IMR-90 (cell line): ENCODE data around the gene SPATA9. TPM values are rescaled to one million over a fixed set of nuclear protein-coding genes. Genes with fewer than 3 reads are reported as not detected.
A peak's percentile ranks its signal among the peaks of the same experiment; 100 is the strongest.

Source experiments
- ATAC-seq: fragments of 200-7000 bp; cut with Tn5 transposase; 2 replicates; pipeline ENCODE4 v1.9.1; 2020; ENCODE audit warnings: low read depth, mild to moderate bottlenecking, moderate library complexity
- BruUV-seq: library from RNA; stranded (reverse); fragments of 400-500 nt; replicated peaks from 2 replicates; lab custom pipeline; 2021; lab: Mats Ljungman, UMichigan
- CTCF ChIA-PET: fragments of 300-600 bp; formaldehyde crosslinking; extraction: SDS; loops from one replicate; lab custom pipeline; 2021; ENCODE audit warnings: antibody characterized with exemption; lab: Yijun Ruan, JAX
- POLR2A ChIA-PET: fragments of 300-600 bp; sonication (Branson Sonifier 250); formaldehyde crosslinking; loops from one replicate; lab custom pipeline; 2022; ENCODE audit warnings: antibody characterized with exemption; ENCODE audit not compliant: unreplicated experiment; lab: Charles Lee
- DNase-seq: peaks from one replicate; pipeline ENCODE4 v3.0.0; 2013
- H2AFZ ChIP-seq: replicated peaks from 2 replicates; pipeline ENCODE3; 2013; ENCODE audit warnings: low read length, mild to moderate bottlenecking; ENCODE audit not compliant: poor library complexity
- H2AK5ac ChIP-seq: 2 replicates; pipeline ENCODE4 v1.6.1; 2013; ENCODE audit warnings: low read depth, low read length, inconsistent platforms
- H2AK9ac ChIP-seq: replicated peaks from 2 replicates; pipeline ENCODE3; 2013; ENCODE audit warnings: mild to moderate bottlenecking, low read depth, low read length, moderate library complexity; ENCODE audit not compliant: poor library complexity
- H2BK120ac ChIP-seq: 2 replicates; pipeline ENCODE4 v1.6.1; 2013; ENCODE audit warnings: low read depth, low read length, inconsistent platforms
- H2BK15ac ChIP-seq: 3 replicates; pipeline ENCODE4 v1.6.1; 2013; ENCODE audit warnings: low read depth, low read length, inconsistent platforms
- H2BK20ac ChIP-seq: 2 replicates; pipeline ENCODE4 v1.6.1; 2013; ENCODE audit warnings: low read depth, mild to moderate bottlenecking, inconsistent platforms, low read length, moderate library complexity
- H2BK5ac ChIP-seq: 2 replicates; pipeline ENCODE4 v1.6.1; 2013; ENCODE audit warnings: mild to moderate bottlenecking, low read depth, low read length, inconsistent platforms; ENCODE audit not compliant: poor library complexity, severe bottlenecking
- H3K14ac ChIP-seq: replicated peaks from 2 replicates; pipeline ENCODE4 v1.6.1; 2013; ENCODE audit warnings: low read depth, low read length, inconsistent platforms
- H3K18ac ChIP-seq: 2 replicates; pipeline ENCODE4 v1.6.1; 2013; ENCODE audit warnings: low read depth, low read length, control low read depth
- H3K23ac ChIP-seq: 2 replicates; pipeline ENCODE4 v1.6.1; 2013; ENCODE audit warnings: low read depth, low read length, inconsistent platforms
- H3K27ac ChIP-seq: 2 replicates; pipeline ENCODE4 v1.5.1; 2013; ENCODE audit warnings: mild to moderate bottlenecking, control low read depth, low read length; ENCODE audit not compliant: insufficient read depth
- H3K27me3 ChIP-seq: 2 replicates; pipeline ENCODE4 v1.6.1; 2013; ENCODE audit warnings: low read length; ENCODE audit not compliant: control insufficient read depth, insufficient read depth
- H3K36me3 ChIP-seq: 2 replicates; pipeline ENCODE4 v1.6.1; 2013; ENCODE audit warnings: low read length, mixed read lengths; ENCODE audit not compliant: control insufficient read depth, insufficient read depth
- H3K4ac ChIP-seq: 2 replicates; pipeline ENCODE4 v1.6.1; 2013; ENCODE audit warnings: low read depth, low read length, inconsistent platforms
- H3K4me1 ChIP-seq: 2 replicates; pipeline ENCODE4 v1.6.1; 2013; ENCODE audit warnings: low read length, mixed read lengths; ENCODE audit not compliant: control insufficient read depth, insufficient read depth
- H3K4me2 ChIP-seq: 2 replicates; pipeline ENCODE4 v1.6.1; 2013; ENCODE audit warnings: low read depth, mild to moderate bottlenecking, control low read depth, low read length, moderate library complexity
- H3K4me3 ChIP-seq: 2 replicates; pipeline ENCODE4 v1.5.1; 2013; ENCODE audit warnings: low read depth, mild to moderate bottlenecking, control low read depth, low read length, moderate library complexity; ENCODE audit not compliant: insufficient read depth
- H3K56ac ChIP-seq: 2 replicates; pipeline ENCODE4 v1.6.1; 2013; ENCODE audit warnings: low read length, inconsistent platforms; ENCODE audit not compliant: insufficient read depth; ENCODE audit errors: extremely low read depth
- H3K79me1 ChIP-seq, 2 experiments: 2 replicates each; pipeline ENCODE4 v1.6.1; 2013; ENCODE audit warnings: low read length in 2 of 2, inconsistent platforms in 1 of 2, low read depth in 1 of 2
- H3K9ac ChIP-seq: 2 replicates; pipeline ENCODE4 v1.6.1; 2013; ENCODE audit warnings: low read depth, low read length, control low read depth
- H3K9me1 ChIP-seq: 2 replicates; pipeline ENCODE4 v1.6.1; 2013; ENCODE audit warnings: low read length, inconsistent platforms; ENCODE audit not compliant: insufficient read depth
- H3K9me3 ChIP-seq: 2 replicates; pipeline ENCODE4 v1.6.1; 2013; ENCODE audit warnings: low read length; ENCODE audit not compliant: control insufficient read depth, insufficient read depth
- H4K20me1 ChIP-seq: 2 replicates; pipeline ENCODE4 v1.6.1; 2013; ENCODE audit warnings: low read length, inconsistent platforms; ENCODE audit not compliant: insufficient read depth
- H4K5ac ChIP-seq: 2 replicates; pipeline ENCODE4 v1.6.1; 2013; ENCODE audit warnings: mild to moderate bottlenecking, low read depth, low read length, control low read depth
- H4K8ac ChIP-seq, 2 experiments: 2 replicates each; pipeline ENCODE4 v1.6.1; 2013; ENCODE audit warnings: low read depth in 2 of 2, low read length in 2 of 2, control low read depth in 1 of 2, inconsistent platforms in 1 of 2
- H4K91ac ChIP-seq: 2 replicates; pipeline ENCODE4 v1.6.1; 2013; ENCODE audit warnings: low read depth, low read length, inconsistent platforms; ENCODE audit not compliant: insufficient read depth
- BHLHE40 ChIP-seq: fragments of 150-350 bp; IDR thresholded peaks from 2 replicates; pipeline ENCODE4 v1.6.1; 2016; ENCODE audit warnings: mild to moderate bottlenecking, low read depth, low read length
- CEBPB ChIP-seq: IDR thresholded peaks from 2 replicates; pipeline ENCODE4 v1.6.1; 2012; ENCODE audit warnings: low read depth, low read length, improper control_type of control experiment
- CHD1 ChIP-seq: IDR thresholded peaks from 2 replicates; pipeline ENCODE4 v1.6.1; 2012; ENCODE audit warnings: low read depth, low read length, improper control_type of control experiment
- CTCF ChIP-seq: conservative IDR thresholded peaks from 2 replicates; pipeline ENCODE4 v1.5.1; 2012; ENCODE audit warnings: mild to moderate bottlenecking, low read depth, low read length, improper control_type of control experiment
- ELK1 ChIP-seq: fragments of 150-350 bp; IDR thresholded peaks from 2 replicates; pipeline ENCODE4 v1.6.1; 2016; ENCODE audit warnings: low read depth, mild to moderate bottlenecking, low read length, moderate library complexity, borderline replicate concordance
- FOS ChIP-seq: fragments of 150-350 bp; IDR thresholded peaks from 2 replicates; pipeline ENCODE4 v1.6.1; 2016; ENCODE audit warnings: low read depth, low read length
- MAFK ChIP-seq: IDR thresholded peaks from 2 replicates; pipeline ENCODE4 v1.6.1; 2012; ENCODE audit warnings: low read depth, low read length, improper control_type of control experiment
- MAZ ChIP-seq: IDR thresholded peaks from 2 replicates; pipeline ENCODE4 v1.6.1; 2012; ENCODE audit warnings: low read depth, mild to moderate bottlenecking, low read length, improper control_type of control experiment, moderate library complexity, borderline replicate concordance
- MXI1 ChIP-seq: IDR thresholded peaks from 2 replicates; pipeline ENCODE4 v1.6.1; 2012; ENCODE audit warnings: low read depth, mild to moderate bottlenecking, low read length, moderate library complexity, borderline replicate concordance
- NFE2L2 ChIP-seq: fragments of 150-350 bp; IDR thresholded peaks from 2 replicates; pipeline ENCODE4 v1.6.1; 2016; ENCODE audit warnings: low read depth, mild to moderate bottlenecking, low read length
- POLR2A ChIP-seq: IDR thresholded peaks from 2 replicates; pipeline ENCODE4 v1.6.1; 2012; ENCODE audit warnings: mild to moderate bottlenecking, low read depth, low read length
- RAD21 ChIP-seq: IDR thresholded peaks from 2 replicates; pipeline ENCODE4 v1.6.1; 2012; ENCODE audit warnings: low read length, improper control_type of control experiment
- RCOR1 ChIP-seq: IDR thresholded peaks from 2 replicates; pipeline ENCODE4 v1.6.1; 2012; ENCODE audit warnings: mild to moderate bottlenecking, low read length, improper control_type of control experiment; ENCODE audit not compliant: insufficient replicate concordance
- RFX5 ChIP-seq: IDR thresholded peaks from 2 replicates; pipeline ENCODE4 v1.8.0; 2012; ENCODE audit warnings: low read depth, mild to moderate bottlenecking, low read length, moderate library complexity
- SMC3 ChIP-seq: fragments of 150-350 bp; IDR thresholded peaks from 2 replicates; pipeline ENCODE4 v1.6.1; 2016; ENCODE audit warnings: low read depth, mild to moderate bottlenecking, antibody characterized with exemption, low read length, moderate library complexity
- USF2 ChIP-seq: fragments of 150-350 bp; IDR thresholded peaks from 2 replicates; pipeline ENCODE4 v1.6.1; 2017; ENCODE audit warnings: mild to moderate bottlenecking, antibody characterized with exemption, low read length, low read depth
- WGBS, 2 experiments: methylation state at CpG; one replicate each; pipeline versions ENCODE4 v1.1.5 to v1.1.7; 2013; ENCODE audit warnings: missing lambda C conversion rate in 2 of 2; ENCODE audit not compliant: insufficient read length in 1 of 2; ENCODE audit errors: extremely low coverage in 2 of 2; 5-methylcytosine and 5-hydroxymethylcytosine counted together
- dilution Hi-C: fragments of 300-500 bp; cut with HindIII; formaldehyde crosslinking; loops from one replicate; pipeline ENCODE4 v1.14.3; 2018; ENCODE audit warnings: low sequenced_read_pairs; ENCODE audit not compliant: unreplicated experiment
- in situ Hi-C: fragments of 300-500 bp; cut with MboI; formaldehyde crosslinking; loops from 3 replicates; pipeline ENCODE4 v1.14.3; 2019; ENCODE audit warnings: low sequenced_read_pairs, inconsistent platforms, mixed read lengths
- intact Hi-C: fragments of 100-400 bp; cut with micrococcal nuclease; formaldehyde crosslinking; loops from 2 replicates; pipeline ENCODE4 v1.10.0; 2022
- polyA plus RNA-seq, 3 experiments: library from polyadenylated mRNA; depleted of rRNA; stranded (reverse); fragments of >200 nt; gene quantifications; 2 replicates each; pipeline ENCODE4 v1.2.3, GENCODE V29; 2012; ENCODE audit warnings: low replicate concordance in 1 of 3
- total RNA-seq: library from RNA; depleted of rRNA; stranded (reverse); fragments of >200 nt; gene quantifications from 2 replicates; pipeline ENCODE4 v1.2.3, GENCODE V29; 2012

SPATA9 gene
- total and polyA plus RNA-seq, 2 of the 4 experiments (the other 2 are of a cell fraction): 0.72 to 0.86 TPM

DNA sequence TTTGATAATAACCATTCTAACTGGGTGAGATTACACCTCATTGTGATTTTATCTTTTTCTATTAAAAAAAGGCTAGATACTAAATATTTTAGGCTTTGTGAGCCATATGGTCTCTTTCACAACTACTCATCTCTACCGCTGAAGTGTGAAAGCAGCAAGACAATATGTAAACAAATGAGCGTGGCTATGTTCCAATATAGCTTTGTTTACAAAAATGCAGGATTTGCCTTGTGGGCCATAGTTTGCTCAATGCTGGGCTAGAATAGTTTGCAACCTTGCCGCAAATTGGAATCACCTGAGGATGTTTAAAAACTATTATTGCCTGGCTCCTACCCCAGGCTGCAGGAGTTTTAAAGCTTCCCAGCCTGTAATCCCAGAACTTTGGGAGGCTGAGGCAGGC, 73.1 kb downstream of the SPATA9 start:
- dilution Hi-C loops: no loop called here
- H2BK20ac ChIP-seq: no peak overlapping the region
- no peak overlapping the region for H3K4me2 ChIP-seq
- peak; percentile 27 for DNase-seq
- no peak overlapping the region for H3K4ac ChIP-seq
- ChIA-PET POLR2A (no interaction called here), CTCF (interaction anchor here (0.6 kb wide), 1 partner anchor 36 kb away, joined by 3 read pairs; no protein-coding TSS in a partner anchor)
- intact Hi-C loops: no loop called here
- H2BK5ac ChIP-seq: no peak overlapping the region
- no peaks in the 10 kb centered on the region for H4K20me1 ChIP-seq
- WGBS, 2 experiments: 20% methylated on average over 1 of the region's 3 CpGs; no CpG with 5 or more reads in 1 of the 2 experiments
- H3K18ac ChIP-seq: no peak overlapping the region
- in situ Hi-C loops: no loop called here
- no peak overlapping the region for H3K23ac ChIP-seq
- H2AFZ ChIP-seq: no peak overlapping the region
- H4K91ac ChIP-seq: no peak overlapping the region
- no peak overlapping the region for H2BK120ac ChIP-seq
- H3K4me3 ChIP-seq: no peak overlapping the region
- H4K8ac ChIP-seq: no peak overlapping the region
- H4K5ac ChIP-seq: no peak overlapping the region
- no peak overlapping the region for H3K9ac ChIP-seq
- no peak; the same call in 1 of the 2 replicates for ATAC-seq
- TF ChIP-seq SMC3: no peak
- no peak for TF ChIP-seq CTCF
- TF ChIP-seq NFE2L2: no peak
- no peak for TF ChIP-seq MAFK
- TF ChIP-seq RCOR1: no peak
- no peak for TF ChIP-seq BHLHE40
- no peak for TF ChIP-seq ELK1
- TF ChIP-seq RAD21: no peak
- no peak for TF ChIP-seq MAZ
- no peak for TF ChIP-seq USF2
- TF ChIP-seq MXI1: no peak
- TF ChIP-seq FOS: no peak
- no peak for TF ChIP-seq CHD1
- no peak for TF ChIP-seq CEBPB
- no peak for TF ChIP-seq RFX5
- no peak for TF ChIP-seq POLR2A
- H3K56ac ChIP-seq: no peak overlapping the region
- H2AK9ac ChIP-seq: no peak overlapping the region
- peaks cover 3% of the 10 kb centered on the region; the same call in 1 of the 2 replicates for H3K9me3 ChIP-seq
- H3K9me1 ChIP-seq: no peaks in the 10 kb centered on the region
- no TSS peak for BruUV-seq
- H3K27ac ChIP-seq: no peak overlapping the region
- no peaks in the 10 kb centered on the region for H3K79me1 ChIP-seq
- no peak overlapping the region for H3K14ac ChIP-seq
- no peaks in the 10 kb centered on the region for H3K27me3 ChIP-seq
- peaks cover 1% of the 10 kb centered on the region; the same call in 1 of the 2 replicates for H3K4me1 ChIP-seq
- no peaks in the 10 kb centered on the region for H3K36me3 ChIP-seq
- no peak overlapping the region for H2AK5ac ChIP-seq
- H2BK15ac ChIP-seq: no peak overlapping the region
